ENCODE data around the gene UNC50.
"Not testable (repeated sequence)": the region's sequence is repeated elsewhere in the genome, so short reads cannot be mapped to it uniquely, and the experiment has no call there.

The UNC50 gene

DNA sequence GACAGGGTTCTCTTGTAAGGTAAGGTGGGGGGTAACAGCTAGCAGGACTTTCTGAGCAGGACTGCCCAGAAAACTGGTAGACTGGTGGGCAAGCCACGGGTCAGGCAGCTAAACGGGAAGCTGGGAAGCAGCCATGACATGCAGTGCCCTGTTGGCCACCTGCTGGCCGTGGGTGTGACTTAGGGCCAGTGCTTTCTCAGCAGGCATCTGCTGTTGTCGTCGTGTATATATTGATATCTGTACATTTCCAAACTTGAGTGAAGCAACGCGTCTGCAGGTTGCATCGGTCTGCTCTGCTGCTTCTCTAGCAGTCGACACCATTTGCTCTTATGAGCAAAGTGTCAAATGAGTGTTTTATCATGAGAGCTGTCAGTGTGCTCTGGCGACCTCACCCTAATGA, 31.1 kb upstream of the UNC50 start:
- FAIRE-seq, result no peak

DNA sequence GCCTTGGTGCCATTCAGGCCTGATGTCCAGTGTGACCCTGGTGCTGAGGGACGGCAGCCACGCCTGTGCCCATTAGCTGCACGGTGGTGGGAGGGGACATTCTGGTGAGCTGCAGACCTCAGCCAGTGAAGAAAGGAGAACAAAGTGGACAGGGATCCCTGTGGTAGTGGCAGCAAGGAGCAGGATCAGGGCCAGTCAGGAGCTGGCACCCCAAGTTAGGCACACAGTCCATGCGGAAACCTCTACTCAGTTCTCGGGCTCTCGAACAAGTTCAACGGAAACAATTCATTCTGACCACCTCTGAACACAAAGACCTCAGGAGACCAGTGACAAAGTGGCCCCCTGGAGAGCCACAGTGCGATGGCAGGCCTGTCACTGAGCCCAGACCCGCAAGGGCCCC, 30.2 kb upstream of the UNC50 start:
- FAIRE-seq, result no peak

DNA sequence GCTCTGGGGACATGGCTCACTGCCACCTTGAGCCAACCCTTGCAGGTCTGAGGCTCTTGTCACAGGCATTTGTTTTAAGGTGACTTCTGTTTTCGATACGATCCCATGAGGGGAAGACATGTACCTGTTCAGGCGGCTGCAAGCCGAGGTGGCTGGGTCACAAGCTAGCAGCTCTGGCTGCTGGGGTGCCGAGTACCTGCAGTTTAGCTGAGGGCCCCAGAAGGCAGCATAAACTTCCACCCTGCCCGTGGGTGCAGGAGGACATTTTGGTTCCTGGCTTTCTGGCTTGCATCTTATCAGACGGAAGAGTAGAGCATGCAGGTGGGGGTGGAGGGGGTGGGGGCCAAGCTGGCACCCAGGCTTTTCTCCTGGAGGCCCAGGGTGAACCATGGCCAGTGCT, 28.5 kb upstream of the UNC50 start:
- FAIRE-seq, result no peak

DNA sequence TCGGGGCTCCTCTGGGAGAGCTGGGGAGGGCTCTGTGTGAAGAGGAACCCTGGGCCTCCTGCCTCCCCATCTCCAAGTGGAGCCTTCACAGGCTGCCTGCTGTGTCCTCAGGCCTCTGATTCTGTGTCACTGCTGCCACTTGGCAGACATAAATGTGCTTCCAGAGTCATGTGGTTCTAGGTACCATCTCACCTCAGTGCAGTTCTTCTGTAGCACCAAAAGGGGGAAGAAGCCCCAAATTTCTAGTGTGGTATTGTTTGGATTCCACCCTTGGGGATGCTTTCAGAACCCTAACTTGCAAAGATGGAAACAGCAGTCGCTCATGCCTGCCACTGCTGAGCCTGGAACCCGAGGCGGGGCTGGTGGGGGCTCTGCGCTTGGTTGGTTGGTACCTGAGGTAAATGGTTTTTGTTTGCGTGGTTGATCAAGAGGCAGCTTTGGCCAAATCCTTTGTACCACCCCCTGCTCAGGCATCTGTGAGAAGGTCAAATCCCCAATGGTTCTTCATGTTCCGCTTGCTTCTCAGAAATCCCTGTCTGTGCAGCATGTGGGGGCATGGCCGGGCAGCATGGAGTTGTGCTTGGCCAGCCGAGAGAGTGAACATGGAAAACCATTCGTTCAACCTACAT, 27.6 kb upstream of the UNC50 start:
- FAIRE-seq, result no peak

DNA sequence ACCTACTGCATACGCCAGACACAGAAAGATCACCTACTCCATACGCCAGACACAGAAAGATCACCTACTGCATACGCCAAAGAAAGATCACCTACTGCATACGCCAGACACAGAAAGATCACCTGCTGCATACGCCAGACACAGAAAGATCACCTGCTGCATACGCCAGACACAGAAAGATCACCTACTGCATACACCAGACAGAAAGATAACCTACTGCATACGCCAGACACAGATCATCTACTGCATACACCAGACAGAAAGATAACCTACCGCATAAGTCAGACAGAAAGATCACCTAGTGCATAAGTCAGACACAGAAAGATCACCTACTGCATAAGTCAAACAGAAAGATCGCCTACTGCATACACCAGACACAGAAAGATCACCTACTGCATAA, 25.9 kb upstream of the UNC50 start:
- FAIRE-seq, result no peak

DNA sequence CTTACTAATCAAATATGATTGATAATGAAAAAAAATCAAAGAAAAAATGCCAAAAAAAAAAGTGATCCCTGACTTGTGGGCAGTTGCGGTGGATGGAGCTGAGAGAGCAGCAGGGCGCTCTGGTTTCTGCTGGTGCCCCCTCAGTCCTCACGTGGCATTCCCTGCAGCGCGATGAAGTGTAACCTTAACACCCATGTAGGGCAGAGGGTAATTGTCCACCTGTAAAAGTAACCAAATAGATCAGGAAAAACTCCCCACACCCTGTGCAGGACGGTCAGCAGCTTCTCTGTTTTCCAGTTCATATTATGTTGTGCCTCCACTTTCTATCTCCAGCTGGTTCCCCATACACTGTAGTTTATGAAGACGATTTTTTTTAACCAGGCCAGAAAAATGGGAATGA, 25.1 kb upstream of the UNC50 start:
- FAIRE-seq, result no peak

DNA sequence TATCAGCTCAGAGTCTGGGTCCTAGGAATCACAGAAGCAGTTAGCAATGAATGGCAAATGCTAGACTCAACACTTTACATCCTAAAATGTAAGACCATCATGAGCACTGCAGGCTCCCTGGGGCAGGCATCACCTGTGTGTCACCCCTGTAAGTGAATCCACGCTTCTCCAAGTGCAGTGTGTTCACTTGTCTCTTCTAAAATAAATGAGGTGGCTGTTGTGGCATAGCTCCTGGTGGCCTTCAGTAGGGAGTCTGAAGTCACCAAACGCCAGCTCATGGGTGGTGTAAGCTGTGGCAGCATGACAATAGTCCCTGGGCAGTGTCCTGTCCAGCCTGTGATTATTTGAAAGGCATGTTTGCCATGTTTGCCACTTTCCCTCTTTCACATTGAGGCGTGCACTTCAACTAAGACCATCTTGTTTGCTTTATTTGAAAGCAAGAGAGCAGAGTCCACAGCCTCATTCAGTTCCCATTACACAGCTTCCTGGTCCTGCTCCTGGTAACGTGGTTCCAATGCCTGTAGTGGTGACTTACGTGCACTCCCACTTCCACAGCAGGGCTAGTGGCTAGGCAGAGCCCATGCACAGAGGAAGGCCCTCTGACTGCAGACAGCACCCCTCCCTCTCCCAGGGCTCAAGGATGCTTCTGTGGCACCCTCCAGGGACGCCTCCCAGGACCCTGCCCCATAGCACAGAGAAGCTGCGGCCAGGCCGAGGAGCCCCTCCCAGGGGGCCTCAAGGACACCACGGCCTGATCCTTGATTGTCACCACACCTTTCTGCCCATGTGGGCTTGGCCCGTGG, 24.4 kb upstream of the UNC50 start:
- no peak for FAIRE-seq

DNA sequence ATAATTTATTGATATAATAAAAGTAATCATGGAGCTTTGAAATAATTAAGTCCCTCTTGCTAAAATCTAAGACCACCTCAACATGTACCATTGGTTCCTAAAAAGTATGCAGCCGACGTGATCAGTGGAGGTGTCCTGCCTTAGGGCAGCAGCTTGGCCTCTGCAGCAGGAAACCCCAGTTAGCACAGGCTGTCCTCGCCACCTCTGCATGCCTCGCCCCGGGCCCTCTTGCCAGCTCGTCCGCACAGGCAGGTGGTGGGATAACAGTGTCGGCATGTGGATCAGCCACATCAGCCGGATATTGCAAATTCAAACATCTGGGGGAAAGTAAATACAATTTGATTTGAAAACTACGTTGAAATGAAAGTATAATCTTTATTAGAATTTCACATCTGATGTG, 23.0 kb upstream of the UNC50 start:
- FAIRE-seq, result no peak

DNA sequence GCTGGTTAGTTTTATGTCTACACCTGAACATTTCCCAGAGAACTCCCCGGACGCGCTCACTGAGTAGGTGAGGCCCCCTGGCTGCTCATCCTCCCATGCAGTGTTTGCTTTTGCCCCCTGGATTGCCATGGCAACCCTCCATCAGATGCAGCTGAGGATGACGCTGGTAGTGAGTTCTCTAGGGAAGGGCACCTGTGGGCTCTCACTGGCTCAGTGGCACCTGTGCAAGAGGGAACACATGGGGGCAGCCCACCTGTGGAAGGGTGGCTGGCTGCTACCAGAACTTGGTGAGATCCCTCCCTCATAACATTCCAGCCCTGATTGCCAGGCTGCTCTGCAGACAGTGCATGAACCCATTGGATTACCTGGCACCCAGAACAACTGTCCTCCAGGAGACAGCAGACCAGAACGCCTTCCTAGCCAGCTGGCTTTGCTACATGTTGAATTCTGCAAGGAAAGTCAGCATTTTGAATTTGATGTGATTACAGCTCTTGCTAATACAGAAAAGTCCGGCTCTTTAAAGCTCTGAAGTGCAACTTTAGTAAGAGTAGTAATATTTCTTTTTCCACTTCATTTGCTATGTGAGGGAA, 21.7 kb upstream of the UNC50 start:
- no peak for FAIRE-seq

DNA sequence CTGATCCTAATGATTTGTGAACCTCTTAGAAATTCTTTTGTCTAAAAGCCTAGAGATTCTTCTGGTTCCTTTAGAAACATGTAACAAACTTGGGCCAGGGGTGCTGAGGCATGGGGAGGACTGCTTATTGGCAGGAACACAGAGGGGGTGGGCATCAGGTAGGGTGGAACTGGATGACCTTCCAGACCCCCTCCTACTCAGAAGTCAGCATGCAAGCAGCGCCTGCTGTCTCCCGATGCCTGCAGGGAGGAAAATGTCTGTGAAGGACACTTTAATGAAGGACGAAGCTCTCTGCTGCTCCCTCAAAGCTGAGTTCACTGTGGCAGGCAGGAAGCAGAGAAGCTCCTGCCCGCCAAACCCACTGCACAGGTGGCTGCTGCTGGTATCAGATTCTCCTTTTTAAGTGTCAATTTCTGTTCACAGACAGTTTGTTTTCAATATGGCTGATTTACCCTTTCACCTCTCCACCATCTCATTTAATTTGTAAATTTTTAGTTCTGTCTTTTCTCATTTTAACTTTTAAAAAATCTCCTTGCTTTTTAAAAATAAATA, 19.4 kb upstream of the UNC50 start:
- no peak for FAIRE-seq

DNA sequence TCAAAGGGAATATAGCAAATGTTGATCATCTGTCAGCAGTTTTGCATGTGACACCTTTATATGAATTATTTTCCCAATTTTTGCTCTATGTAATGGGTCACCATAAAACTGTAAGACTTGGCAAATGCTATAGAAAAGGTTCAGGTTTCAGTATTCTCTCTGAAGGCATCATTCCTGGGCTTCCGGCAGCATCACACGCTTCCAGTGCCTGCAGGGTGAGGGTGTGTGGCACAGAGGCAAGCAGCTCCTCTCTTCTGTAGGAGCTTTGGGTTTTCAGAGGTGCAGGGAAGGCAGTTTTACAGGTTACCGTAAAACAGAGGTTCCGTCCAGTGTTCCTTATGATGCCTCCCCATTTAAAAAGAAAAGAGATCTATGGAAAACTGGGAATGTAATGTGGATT, 18.9 kb upstream of the UNC50 start:
- no peak for FAIRE-seq

DNA sequence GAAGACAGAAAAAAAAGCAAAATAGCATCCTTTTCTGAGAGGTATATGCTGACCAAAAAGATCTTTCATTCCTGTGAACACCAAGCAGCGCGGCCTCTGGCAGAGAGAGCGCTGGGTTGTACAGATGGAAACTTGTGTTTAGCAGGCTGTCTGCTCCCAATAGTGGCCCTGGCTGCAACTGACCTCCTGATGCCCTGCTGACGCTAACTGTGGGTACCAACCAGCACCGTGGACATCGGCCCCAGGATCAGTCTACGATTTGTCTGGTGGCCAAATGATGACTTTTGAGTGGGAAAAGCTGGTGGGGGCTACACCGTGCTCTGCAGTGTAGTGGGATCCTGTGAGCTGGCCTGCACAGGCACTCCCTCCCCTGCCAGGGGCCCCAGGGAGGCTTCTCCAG, 15.8 kb upstream of the UNC50 start:
- FAIRE-seq, result no peak

DNA sequence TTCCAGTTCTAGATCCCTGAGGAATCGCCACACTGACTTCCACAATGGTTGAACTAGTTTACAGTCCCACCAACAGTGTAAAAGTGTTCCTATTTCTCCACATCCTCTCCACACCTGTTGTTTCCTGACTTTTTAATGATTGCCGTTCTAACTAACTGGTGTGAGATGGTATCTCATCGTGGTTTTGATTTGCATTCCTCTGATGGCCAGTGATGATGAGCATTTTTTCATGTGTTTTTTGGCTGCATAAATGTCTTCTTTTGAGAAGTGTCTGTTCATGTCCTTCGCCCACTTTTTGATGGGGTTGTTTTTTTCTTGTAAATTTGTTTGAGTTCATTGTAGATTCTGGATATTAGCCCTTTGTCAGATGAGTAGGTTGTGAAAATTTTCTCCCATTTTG, 13.7 kb upstream of the UNC50 start:
- not testable (repeated sequence) for FAIRE-seq

DNA sequence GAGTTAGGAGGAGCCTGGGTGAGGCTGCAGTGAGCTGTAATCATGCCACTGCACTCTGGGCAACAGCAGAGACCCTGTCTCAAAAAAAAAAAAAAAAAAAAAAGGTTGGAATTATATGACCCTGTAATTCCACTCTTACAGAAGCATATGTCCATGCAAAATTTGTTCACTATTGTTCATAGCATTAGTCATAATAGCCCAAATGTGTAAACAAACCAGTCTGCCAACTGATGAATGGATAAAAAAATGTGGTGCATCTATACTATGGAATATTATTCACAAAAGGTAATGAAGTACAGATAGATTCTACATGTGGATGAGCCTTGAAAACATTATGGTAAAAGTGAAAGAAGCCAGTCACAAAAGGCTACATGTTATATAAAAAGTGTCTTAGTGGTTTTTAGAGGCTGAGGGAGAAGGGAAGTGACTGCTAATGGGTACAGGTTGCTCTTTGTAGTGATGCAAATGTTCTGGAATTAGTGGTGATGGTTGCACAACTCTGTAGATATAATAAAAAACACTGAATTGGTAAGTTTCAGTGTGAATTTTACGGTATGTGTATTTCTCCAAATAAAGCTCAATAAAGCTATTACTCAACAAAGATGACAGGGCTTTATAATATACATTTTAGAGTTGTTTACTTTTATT, 9.5 kb upstream of the UNC50 start:
- FAIRE-seq, result peak; percentile 8

DNA sequence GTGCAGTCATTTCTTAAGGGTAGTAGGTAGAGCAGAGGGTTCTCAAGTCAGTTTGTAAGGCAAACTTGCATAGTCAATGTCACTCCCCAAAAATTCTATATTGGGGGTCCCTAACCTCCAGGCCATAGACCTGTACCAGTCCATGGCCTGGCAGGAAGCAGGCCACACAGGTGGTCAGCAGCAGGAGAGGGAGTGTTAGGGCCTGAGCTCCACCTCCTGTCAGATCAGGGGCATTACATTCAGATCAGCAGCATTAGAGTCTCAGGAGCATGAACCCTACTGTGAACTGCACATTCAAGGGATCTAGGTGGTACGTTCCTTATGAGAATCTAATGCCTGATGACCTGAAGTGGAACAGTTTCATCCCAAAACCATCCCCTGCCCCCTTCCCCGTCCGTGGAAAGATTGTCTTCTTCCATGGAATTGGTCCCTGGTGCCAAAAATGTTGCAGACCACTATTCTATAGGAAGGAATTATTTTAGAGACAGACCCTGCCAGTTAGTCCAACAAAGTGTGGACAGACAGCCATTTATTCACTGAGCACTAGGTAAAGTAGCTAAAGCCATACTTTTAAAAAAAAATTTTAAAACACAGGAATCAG, 6.8 kb upstream of the UNC50 start:
- FAIRE-seq, result no peak

DNA sequence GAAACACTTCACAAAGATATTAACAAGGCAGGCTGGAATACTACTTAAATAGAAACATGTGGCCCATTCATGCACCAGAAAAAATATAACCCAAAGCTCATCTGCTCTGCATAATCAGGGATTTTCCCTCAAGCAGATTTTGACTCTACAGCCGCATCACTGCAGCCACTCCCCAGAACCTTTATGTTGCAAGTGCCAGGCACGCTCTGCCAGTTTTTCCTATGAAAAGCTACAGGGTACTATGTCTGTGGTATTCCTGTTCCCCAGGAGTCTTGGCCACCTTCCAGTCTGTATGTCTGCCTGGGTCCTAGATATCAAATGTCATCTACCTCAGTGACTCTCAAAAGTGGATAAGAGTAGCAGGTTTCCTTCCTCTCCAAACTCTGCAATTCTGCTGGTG, 3.8 kb upstream of the UNC50 start:
- no peak for FAIRE-seq

DNA sequence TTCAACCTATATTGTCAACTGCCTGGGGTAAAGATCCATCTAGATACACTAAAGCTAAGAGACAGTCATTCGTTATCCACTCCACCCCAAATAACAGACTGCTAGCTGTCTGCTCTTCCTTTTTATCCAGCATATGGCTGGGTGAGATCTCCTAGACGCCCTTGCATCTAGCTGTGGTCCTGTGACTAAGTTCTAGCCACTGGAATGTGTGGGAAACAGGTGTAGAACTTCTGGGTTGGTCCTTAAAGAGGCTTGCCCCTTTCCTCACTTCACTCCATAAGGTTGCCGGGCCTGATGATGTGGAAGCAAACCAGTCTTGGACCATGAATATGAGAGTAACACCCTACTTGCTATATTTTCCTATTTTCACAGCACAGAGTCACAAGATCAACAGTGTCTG, 3.3 kb upstream of the UNC50 start:
- FAIRE-seq, result no peak

DNA sequence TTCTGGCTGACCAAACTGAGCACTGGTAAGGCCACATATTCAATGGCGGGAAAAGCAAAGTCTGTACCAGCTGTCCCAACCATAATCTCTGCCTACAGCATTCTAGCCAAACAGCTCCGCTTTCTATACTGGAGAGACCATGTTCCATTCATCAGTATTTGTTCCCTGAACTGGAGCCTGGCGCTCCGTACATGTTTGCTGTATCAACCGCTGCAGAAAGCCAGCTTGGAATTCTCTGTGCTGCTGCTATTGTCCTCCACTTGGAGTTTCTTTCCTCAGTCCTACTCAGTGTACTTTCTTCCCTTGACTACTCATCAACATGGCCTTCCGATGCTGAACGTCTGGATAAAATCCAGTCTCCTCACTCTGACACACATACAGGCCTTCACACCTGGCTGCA, 2.0 kb upstream of the UNC50 start:
- no peak for FAIRE-seq

DNA sequence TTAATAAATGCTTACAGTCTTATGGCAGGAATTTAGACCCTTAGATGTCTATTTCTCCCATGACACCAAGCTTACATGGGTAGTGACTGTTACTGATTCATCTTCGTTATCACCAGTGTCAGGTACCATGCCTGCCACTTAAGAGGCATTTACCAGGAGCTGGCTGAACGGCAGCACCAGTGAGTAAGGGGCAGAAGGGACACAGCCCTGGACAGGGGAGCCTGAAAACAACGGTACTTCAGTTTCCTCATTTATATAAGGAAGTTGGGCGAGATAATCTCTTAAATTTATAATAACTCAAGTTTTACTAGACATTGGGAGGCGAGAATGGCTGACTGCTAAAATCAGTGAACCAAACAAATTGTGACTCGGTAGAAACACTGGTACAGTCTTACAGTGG, 1.3 kb upstream of the UNC50 start:
- FAIRE-seq, result no peak

DNA sequence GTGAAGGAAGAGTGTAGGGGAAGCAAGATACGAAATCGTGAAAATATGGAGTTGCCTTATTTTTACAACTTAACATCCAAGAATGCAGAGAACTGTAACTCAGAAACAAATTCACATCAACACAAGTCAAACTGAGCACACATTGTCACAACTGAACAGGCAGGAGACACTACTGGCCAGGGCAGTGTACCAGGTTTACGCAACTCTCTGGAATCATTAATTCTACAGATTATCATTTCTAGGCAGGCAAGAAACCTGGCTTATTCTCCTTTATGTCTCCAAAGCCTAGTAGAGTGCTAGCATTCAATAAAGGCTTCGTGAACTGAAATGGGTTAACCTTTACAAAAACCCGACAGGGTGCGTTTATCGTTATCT, 661 bp upstream of the UNC50 start:
- no peak for FAIRE-seq

DNA sequence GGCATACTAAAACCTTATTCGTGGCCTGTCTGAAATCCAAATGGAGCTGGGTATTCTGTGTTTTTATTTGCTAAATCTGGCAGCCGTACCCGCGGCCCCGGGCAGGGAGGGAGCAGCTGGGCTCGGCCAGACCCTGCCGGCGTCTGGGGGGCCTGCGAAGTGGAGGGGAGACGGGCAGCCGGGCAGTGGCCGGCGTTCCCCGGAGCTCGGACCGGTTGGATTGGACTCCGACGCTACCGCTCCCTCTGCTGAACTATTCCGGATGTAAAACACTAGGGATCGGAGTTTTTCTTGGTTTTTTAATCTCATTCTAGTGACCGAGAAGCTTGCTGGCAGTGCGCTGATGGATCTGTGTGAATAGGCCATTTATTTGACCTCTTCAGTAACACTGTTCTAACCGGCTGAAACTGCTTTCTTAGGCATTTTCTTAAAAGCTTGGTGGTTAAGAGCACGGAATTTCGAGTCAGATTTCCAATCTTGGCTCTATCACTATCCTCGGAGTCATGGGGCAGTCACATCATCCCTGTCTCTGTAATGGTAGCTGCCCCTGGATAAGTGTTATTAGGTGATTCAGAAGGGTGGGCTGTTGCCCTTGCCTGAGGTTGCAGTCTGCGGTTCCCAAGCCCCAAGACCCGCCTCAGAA, 694 bp downstream of the UNC50 start:
- no peak for FAIRE-seq

DNA sequence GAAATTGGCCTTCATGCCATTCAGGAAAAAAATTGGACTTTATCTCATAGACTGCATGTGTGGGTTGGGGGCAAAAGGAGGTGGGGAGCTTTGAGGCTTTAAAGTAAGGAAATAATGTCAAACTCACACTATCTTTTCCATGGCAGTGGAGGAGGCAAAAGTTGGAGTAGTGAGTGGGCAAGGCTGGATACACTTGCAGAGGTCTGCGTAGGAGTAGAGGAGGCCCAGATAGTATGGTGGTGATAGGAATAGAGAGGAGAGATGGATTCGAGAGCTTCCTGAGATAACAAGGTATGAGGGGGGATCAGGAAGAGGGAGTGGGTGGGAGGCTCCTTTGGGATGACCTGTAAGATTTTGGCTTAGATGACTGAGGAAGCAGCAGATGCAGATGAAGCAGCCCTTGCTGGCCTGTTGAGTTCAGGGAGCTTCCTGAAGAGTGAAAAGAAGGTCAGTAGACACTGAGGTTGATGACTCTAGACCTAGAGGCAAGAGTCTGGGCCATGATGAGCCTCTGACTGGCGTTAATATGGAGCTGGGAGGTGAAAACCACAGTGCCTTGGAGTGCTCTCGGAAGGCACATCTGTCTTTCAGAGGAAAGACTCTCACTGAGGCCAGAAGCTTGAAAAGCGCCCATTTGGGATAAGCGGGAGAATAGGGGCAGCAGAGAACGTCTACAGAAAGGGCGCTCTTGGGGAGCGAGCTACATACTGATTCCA, 5.8 kb downstream of the UNC50 start:
- FAIRE-seq, result no peak
